ENCODE results near the gene DNASE1L1.

DNA sequence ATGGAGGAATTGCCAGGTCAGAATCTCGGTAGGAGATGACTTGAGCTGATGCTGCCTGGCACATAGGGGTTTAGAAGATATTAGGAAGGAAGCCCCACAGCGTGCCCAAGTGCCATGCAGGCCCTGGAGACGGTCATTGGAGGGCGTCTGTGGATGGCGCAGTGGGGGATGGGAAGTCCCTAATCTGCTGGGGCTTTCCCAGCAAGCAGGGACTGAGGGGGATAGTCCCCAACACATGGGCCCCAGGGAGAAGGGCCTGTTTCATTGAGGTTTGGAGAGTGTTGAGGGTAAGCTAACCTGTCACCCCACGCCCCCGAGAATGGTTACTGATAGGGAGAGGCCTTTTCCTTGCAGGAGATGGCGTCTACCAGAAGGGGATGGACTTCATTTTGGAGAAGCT, 10.1 kb upstream of the DNASE1L1 start:
- TF ChIP-seq, protein P1, sequence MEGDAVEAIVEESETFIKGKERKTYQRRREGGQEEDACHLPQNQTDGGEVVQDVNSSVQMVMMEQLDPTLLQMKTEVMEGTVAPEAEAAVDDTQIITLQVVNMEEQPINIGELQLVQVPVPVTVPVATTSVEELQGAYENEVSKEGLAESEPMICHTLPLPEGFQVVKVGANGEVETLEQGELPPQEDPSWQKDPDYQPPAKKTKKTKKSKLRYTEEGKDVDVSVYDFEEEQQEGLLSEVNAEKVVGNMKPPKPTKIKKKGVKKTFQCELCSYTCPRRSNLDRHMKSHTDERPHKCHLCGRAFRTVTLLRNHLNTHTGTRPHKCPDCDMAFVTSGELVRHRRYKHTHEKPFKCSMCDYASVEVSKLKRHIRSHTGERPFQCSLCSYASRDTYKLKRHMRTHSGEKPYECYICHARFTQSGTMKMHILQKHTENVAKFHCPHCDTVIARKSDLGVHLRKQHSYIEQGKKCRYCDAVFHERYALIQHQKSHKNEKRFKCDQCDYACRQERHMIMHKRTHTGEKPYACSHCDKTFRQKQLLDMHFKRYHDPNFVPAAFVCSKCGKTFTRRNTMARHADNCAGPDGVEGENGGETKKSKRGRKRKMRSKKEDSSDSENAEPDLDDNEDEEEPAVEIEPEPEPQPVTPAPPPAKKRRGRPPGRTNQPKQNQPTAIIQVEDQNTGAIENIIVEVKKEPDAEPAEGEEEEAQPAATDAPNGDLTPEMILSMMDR (IDR thresholded peaks at IDR 0.05) = no peak
- TF ChIP-seq POLR2A (IDR thresholded peaks at IDR 0.05) (no peak), POLR2AphosphoS5 (IDR thresholded peaks at IDR 0.05) (no peak)
